Activated B cell treated with CpG ODN at 0.5 μM for 24 hours (primary cell): ENCODE results near the gene MMP11. TPM values are rescaled to one million over a fixed set of nuclear protein-coding genes. Genes with fewer than 3 reads are reported as not detected.

Experiments
- ATAC-seq: fragments of 200-7000 bp; cut with Tn5 transposase; one replicate; pipeline ENCODE4 v1.10.0; 2021; ENCODE audit warnings: low read depth, mild to moderate bottlenecking, moderate library complexity
- CTCF ChIA-PET: fragments of 350-600 bp; sonication (Branson Sonifier 250); formaldehyde crosslinking; loops from one replicate; lab custom pipeline; 2021; ENCODE audit warnings: antibody characterized with exemption; lab: Charles Lee
- POLR2A ChIA-PET: fragments of 350-600 bp; sonication (Branson Sonifier 250); formaldehyde crosslinking; loops from one replicate; lab custom pipeline; 2021; ENCODE audit warnings: antibody characterized with exemption; lab: Charles Lee
- DNase-seq: peaks from one replicate; pipeline ENCODE4 v3.0.0; 2022
- H3K27ac Mint-ChIP-seq: one replicate; pipeline ENCODE4 v1.8.0; 2020; ENCODE audit warnings: mixed read lengths
- H3K27me3 Mint-ChIP-seq: one replicate; pipeline ENCODE4 v1.8.0; 2021; ENCODE audit warnings: mixed read lengths
- H3K36me3 Mint-ChIP-seq: one replicate; pipeline ENCODE4 v1.8.0; 2021; ENCODE audit warnings: low read depth, mixed read lengths
- H3K4me1 Mint-ChIP-seq: one replicate; pipeline ENCODE4 v1.8.0; 2021; ENCODE audit warnings: mixed read lengths
- H3K4me3 Mint-ChIP-seq: one replicate; pipeline ENCODE4 v1.8.0; 2020; ENCODE audit warnings: mild to moderate bottlenecking, mixed read lengths
- H3K9me3 Mint-ChIP-seq: one replicate; pipeline ENCODE4 v1.8.0; 2020; ENCODE audit warnings: mixed read lengths
- CTCF ChIP-seq: fragments of 200-600 bp; IDR thresholded peaks from one replicate; pipeline ENCODE4 v1.8.0; 2022; ENCODE audit warnings: antibody characterized with exemption, mild to moderate bottlenecking
- intact Hi-C: fragments of 100-400 bp; cut with micrococcal nuclease; formaldehyde crosslinking; loops from one replicate; pipeline ENCODE4 v1.15.1; 2024
- total RNA-seq: library from RNA; stranded (reverse); gene quantifications from 2 replicates; pipeline ENCODE4 v1.2.3, GENCODE V29; 2022

Gene MMP11
- total RNA-seq, 1 donor from 2014 or later, result 3.6 TPM

DNA sequence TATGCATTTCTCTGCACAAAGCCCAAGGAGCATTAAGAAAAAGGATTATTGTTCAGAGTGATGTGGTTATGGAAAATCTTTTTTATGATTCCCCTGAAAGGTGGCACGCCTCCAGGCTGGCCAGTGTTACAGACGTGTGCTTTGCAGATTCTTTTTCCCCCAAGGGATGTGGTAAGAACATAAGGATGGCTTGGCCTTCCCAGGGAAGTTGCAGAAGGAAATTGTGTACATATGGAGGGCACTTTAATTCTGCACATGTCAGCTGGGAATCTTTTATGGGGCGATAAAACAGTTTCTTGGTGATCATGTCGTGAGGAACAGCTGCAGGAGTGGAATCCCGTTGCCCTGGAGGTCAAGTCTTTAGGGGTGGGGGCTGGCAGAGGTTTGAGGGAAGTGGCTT is 23.8 kb downstream of the MMP11 start:
- ATAC-seq (no peak), DNase-seq (no peak)
- TF ChIP-seq CTCF, result no peak
- ChIA-PET CTCF (no interaction called here), POLR2A (interaction anchor here (1.7 kb wide), 1 partner anchor 47 kb away, joined by 3 read pairs; no protein-coding TSS in a partner anchor)
- Mint-ChIP-seq H3K27me3 (no peaks in the 10 kb centered on the region), H3K27ac (peak overlapping the region; percentile 61), H3K4me3 (no peak overlapping the region), H3K4me1 (peaks cover 44% of the 10 kb centered on the region), H3K36me3 (peaks cover 75% of the 10 kb centered on the region), H3K9me3 (no peaks in the 10 kb centered on the region)
- intact Hi-C loops, result no loop called here

DNA sequence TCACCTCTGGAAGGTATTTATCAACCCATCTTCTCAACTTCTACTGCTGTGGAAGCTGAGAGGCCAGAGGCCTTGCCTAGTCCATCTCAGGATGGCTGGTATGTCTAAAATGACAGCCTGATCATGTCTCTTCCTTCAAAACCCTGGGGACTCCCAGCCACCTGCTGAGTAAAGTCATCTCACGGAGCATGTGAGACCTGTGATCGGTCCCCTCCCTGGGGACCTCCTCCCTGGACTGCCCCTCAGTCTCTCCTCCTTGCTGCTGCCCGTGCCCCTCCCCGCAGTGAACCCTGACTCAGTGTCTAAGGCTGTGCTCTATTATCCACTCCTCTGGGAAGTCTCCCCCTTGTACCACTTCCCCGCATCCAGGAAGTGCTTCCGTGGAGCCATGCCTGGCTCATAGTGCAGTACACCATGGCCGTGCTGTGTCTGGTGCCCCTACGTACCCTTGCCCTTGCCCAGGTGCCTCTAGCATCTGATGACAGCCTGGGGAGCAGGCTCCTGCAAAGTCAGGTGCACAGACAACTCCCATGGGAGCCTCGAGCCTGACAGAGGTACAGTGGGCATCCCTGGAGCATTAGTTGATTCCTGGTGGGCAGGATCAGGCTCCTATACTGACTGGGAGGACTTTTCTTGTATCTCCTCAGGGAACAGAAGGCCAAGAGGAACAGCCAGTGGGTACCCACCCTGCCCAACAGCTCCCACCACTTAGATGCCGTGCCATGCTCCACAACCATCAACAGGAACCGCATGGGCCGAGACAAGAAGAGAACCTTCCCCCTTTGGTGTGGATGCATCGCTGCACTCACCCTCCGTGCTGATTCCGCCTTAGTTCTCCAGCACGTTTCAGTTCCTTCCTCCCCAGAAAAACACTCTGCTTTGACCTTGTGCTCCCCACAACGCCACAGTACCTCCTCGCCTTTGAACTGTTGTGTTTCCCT is 27.9 kb downstream of the MMP11 start:
- peak overlapping the region; percentile 97 for H3K27ac Mint-ChIP-seq
- H3K4me1 Mint-ChIP-seq, result peaks cover 78% of the 10 kb centered on the region
- POLR2A ChIA-PET, result interaction anchor here (0.6 to 5.0 kb wide), 19 partner anchors 11 to 1689 kb away, joined by 3 to 46 read pairs (median 4); partner anchors contain the start of genes CHCHD10, DERL3, MIF and MMP11
- peaks cover 74% of the 10 kb centered on the region for H3K36me3 Mint-ChIP-seq
- no peaks in the 10 kb centered on the region for H3K9me3 Mint-ChIP-seq
- DNase-seq (peak; percentile 68), ATAC-seq (peak; percentile 77)
- CTCF ChIA-PET, result no interaction called here
- intact Hi-C loops, result loop anchor here (1.0 to 2.0 kb wide), 5 partner anchors 13 to 94 kb away; partner anchors contain the start of genes DERL3, MIF and MMP11
- H3K27me3 Mint-ChIP-seq, result no peaks in the 10 kb centered on the region
- no peak for TF ChIP-seq CTCF
- peak overlapping the region; percentile 49 for H3K4me3 Mint-ChIP-seq

DNA sequence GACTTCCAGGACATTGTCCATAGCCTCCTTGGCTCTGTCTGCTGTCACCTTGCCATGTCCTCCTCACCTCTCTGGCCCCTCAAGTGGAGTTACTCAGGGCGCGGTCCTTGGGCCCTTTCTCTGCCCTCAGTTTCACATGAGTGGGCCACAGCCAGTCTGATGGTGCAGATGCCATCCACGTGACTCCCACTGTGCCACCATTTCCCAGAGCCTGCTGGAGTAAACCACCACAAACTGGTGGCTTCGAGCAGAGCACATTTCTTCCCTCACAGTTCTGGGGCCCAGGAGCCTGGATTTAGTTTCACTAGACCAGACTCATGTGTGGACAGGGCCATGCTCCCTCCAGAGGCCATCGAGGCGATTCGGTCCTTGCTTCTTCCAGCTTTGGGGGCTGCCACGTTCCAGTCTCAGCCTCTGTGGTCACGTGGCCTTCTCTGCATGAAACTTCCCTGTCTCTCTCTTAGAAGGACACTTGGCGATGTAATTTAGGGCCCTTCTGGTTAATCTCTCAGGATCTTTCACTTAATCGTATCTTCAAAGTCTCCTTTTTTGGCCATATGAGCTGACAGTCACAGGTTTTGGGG is 28.7 kb downstream of the MMP11 start:
- DNase-seq (peak; percentile 54), ATAC-seq (peak; percentile 3)
- H3K27me3 Mint-ChIP-seq, result no peaks in the 10 kb centered on the region
- H3K4me3 Mint-ChIP-seq, result peak overlapping the region; percentile 49
- no peak for TF ChIP-seq CTCF
- ChIA-PET POLR2A (interaction anchor here (0.6 to 5.0 kb wide), 13 partner anchors 12 to 92 kb away, joined by 3 to 46 read pairs (median 4); partner anchors contain the start of genes CHCHD10, DERL3, MIF and SLC2A11), CTCF (interaction anchor here (1.1 kb wide), 1 partner anchor 48 kb away, joined by 4 read pairs; no protein-coding TSS in a partner anchor)
- H3K27ac Mint-ChIP-seq, result peak overlapping the region; percentile 97
- H3K36me3 Mint-ChIP-seq, result peaks cover 76% of the 10 kb centered on the region
- no peaks in the 10 kb centered on the region for H3K9me3 Mint-ChIP-seq
- intact Hi-C loops, result loop anchor here (2.0 kb wide), 1 partner anchor 29 kb away; the partner anchor contains the start of gene MMP11
- H3K4me1 Mint-ChIP-seq, result peaks cover 86% of the 10 kb centered on the region

- H3K4me3 Mint-ChIP-seq, result peak overlapping the region; percentile 75
- intact Hi-C loops, result loop anchor here (2.0 kb wide), 1 partner anchor 29 kb away; the partner anchor contains the start of gene MMP11
- peak overlapping the region; percentile 97 for H3K27ac Mint-ChIP-seq
- no peaks in the 10 kb centered on the region for H3K9me3 Mint-ChIP-seq
- CTCF ChIA-PET, result interaction anchor here (1.1 kb wide), 1 partner anchor 47 kb away, joined by 4 read pairs; no protein-coding TSS in a partner anchor
- H3K27me3 Mint-ChIP-seq, result no peaks in the 10 kb centered on the region
- ATAC-seq, result no peak
- TF ChIP-seq CTCF, result no peak
- peaks cover 92% of the 10 kb centered on the region for H3K4me1 Mint-ChIP-seq
- peaks cover 75% of the 10 kb centered on the region for H3K36me3 Mint-ChIP-seq
- DNase-seq, result no peak
- POLR2A ChIA-PET, result interaction anchor here (0.6 to 5.0 kb wide), 8 partner anchors 31 to 92 kb away, joined by 3 to 46 read pairs (median 4); partner anchors contain the start of genes DERL3, MIF and ZNF70
These were observed 29.3 kb downstream of the MMP11 start for GRCh38 chr22:23801886-23802377.
